Measurements from ENCODE around the gene MAP1S. TPM values are rescaled to one million over a fixed set of nuclear protein-coding genes. Genes with fewer than 3 reads are reported as not detected.

The MAP1S gene
- total and polyA plus RNA-seq, 2 of the 4 experiments (the other 2 are of a cell fraction), result 6.1 to 48.6 TPM

- Histone ChIP-seq H2BK15ac (ENCODE audit: low read depth, low read length) (no peak overlapping the region), H2BK5ac (ENCODE audit: low read depth, low read length, poor library complexity, severe bottlenecking) (no peak overlapping the region), H4K8ac (ENCODE audit: low read depth in 2 of 2, low read length in 2 of 2) (no peak overlapping the region), H3K56ac (ENCODE audit: extremely low read depth, insufficient read depth, low read length) (no peak overlapping the region), H4K91ac (ENCODE audit: insufficient read depth, low read depth, low read length) (no peak overlapping the region), H2BK120ac (ENCODE audit: low read depth, low read length) (no peak overlapping the region), H3K9me3 (ENCODE audit: control insufficient read depth, insufficient read depth, low read length) (peaks cover 2% of the 10 kb centered on the region; the same call in 1 of the 2 replicates), H3K4ac (ENCODE audit: low read depth, low read length) (no peak overlapping the region), H2AK5ac (ENCODE audit: low read depth, low read length) (no peak overlapping the region), H3K36me3 (ENCODE audit: control insufficient read depth, insufficient read depth, low read length) (peaks cover 42% of the 10 kb centered on the region), H2AK9ac (replicated peaks; ENCODE audit: low read depth, low read length, poor library complexity) (no peak overlapping the region), H3K4me3 (ENCODE audit: insufficient read depth, low read depth, low read length) (no peak overlapping the region), H3K79me1 (ENCODE audit: low read depth in 1 of 2, low read length in 2 of 2) (peaks cover 12 to 44% of the 10 kb centered on the region in 2 experiments; a peak in 3 of 4 replicates), H3K18ac (ENCODE audit: low read depth, low read length) (no peak overlapping the region), H3K14ac (replicated peaks; ENCODE audit: low read depth, low read length) (no peak overlapping the region), H3K4me2 (ENCODE audit: low read depth, low read length) (no peak overlapping the region), H4K20me1 (ENCODE audit: insufficient read depth, low read length) (peaks cover 39% of the 10 kb centered on the region), H3K23ac (ENCODE audit: low read depth, low read length) (no peak overlapping the region), H2BK20ac (ENCODE audit: low read depth, low read length) (no peak overlapping the region), H3K9ac (ENCODE audit: low read depth, low read length) (no peak overlapping the region), H4K5ac (ENCODE audit: low read depth, low read length) (no peak overlapping the region), H3K27me3 (ENCODE audit: control insufficient read depth, insufficient read depth, low read length) (no peaks in the 10 kb centered on the region), H3K27ac (ENCODE audit: insufficient read depth, low read length) (no peak overlapping the region), H3K4me1 (ENCODE audit: control insufficient read depth, insufficient read depth, low read length) (peaks cover 3% of the 10 kb centered on the region), H3K9me1 (ENCODE audit: insufficient read depth, low read length) (peaks cover 2% of the 10 kb centered on the region; the same call in 1 of the 2 replicates), H2AFZ (replicated peaks; ENCODE audit: low read length, poor library complexity) (peak overlapping the region; percentile 58)
- ATAC-seq (ENCODE audit: low read depth) (no peak), DNase-seq (no peak)
- intact Hi-C loops (cut with micrococcal nuclease) (no loop called here), dilution Hi-C loops (cut with HindIII; ENCODE audit: low sequenced_read_pairs, unreplicated experiment) (no loop called here), in situ Hi-C loops (cut with MboI; ENCODE audit: low sequenced_read_pairs) (no loop called here)
- ChIA-PET POLR2A (ENCODE audit: unreplicated experiment) (interaction anchor here (0.6 kb wide), 1 partner anchor 8 kb away, joined by 13 read pairs; no protein-coding TSS in a partner anchor), CTCF (no interaction called here)
- no TSS peak for BruUV-seq (replicated peaks)
- TF ChIP-seq ELK1 (IDR thresholded peaks at IDR 0.05; ENCODE audit: borderline replicate concordance, low read depth, low read length), result no peak
- TF ChIP-seq RCOR1 (IDR thresholded peaks at IDR 0.05; ENCODE audit: insufficient replicate concordance, low read length), result no peak
- TF ChIP-seq SMC3 (IDR thresholded peaks at IDR 0.05; ENCODE audit: low read depth, low read length), result no peak
- TF ChIP-seq MAZ (IDR thresholded peaks at IDR 0.05; ENCODE audit: borderline replicate concordance, low read depth, low read length), result no peak
- no peak for TF ChIP-seq BHLHE40 (IDR thresholded peaks at IDR 0.05; ENCODE audit: low read depth, low read length)
- TF ChIP-seq NFE2L2 (IDR thresholded peaks at IDR 0.05; ENCODE audit: low read depth, low read length), result no peak
- WGBS, 2 experiments (ENCODE audit: extremely low coverage in 2 of 2, insufficient read length in 1 of 2), result 98% methylated on average over 10 of the region's 16 CpGs; no CpG with 5 or more reads in 1 of the 2 experiments
These were observed 14.9 kb downstream of the MAP1S start for GRCh38 chr19:17734146-17734545.
